Stimulated activated CD8-positive, alpha-beta memory T cell treated with anti-CD3 and anti-CD28 coated beads, Interleukin-4, amount 100 ng/mL, for 1 hour (primary cell): ENCODE measurements around the gene CTBP1.

Experiments used
- DNase-seq, 2 donors: peaks; one replicate each; pipeline ENCODE4 v3.0.0-alpha.2; 2020; ENCODE audit warnings: low read depth in 2 of 2, low spot score in 1 of 2

Gene CTBP1

GRCh38 chr4:1199556-1200331 lies 49.2 kb downstream of the CTBP1 start:
- DNase-seq = no peak

- DNase-seq = no peak
Observed at GRCh38 chr4:1198098-1198844, 50.7 kb downstream of the CTBP1 start.

GRCh38 chr4:1196421-1197183 lies 52.3 kb downstream of the CTBP1 start:
- DNase-seq = no peak

GRCh38 chr4:1195891-1196401 lies 53.0 kb downstream of the CTBP1 start:
- DNase-seq = no peak

GRCh38 chr4:1195109-1195671 lies 53.7 kb downstream of the CTBP1 start:
- no peak for DNase-seq

GRCh38 chr4:1194010-1194900 lies 54.7 kb downstream of the CTBP1 start:
- DNase-seq = no peak

- no peak for DNase-seq
Observed at GRCh38 chr4:1193206-1194009, 55.5 kb downstream of the CTBP1 start.

GRCh38 chr4:1192493-1193205 lies 56.3 kb downstream of the CTBP1 start:
- no peak for DNase-seq

- DNase-seq = no peak
Observed at GRCh38 chr4:1192091-1192492, 56.8 kb downstream of the CTBP1 start.

GRCh38 chr4:1191621-1192020 lies 57.3 kb downstream of the CTBP1 start:
- no peak for DNase-seq

GRCh38 chr4:1187182-1187581 lies 61.7 kb downstream of the CTBP1 start:
- DNase-seq = no peak

- DNase-seq = no peak
Observed at GRCh38 chr4:1183985-1184773, 64.8 kb downstream of the CTBP1 start.

- no peak for DNase-seq
Observed at GRCh38 chr4:1182313-1182712, 66.6 kb downstream of the CTBP1 start.

GRCh38 chr4:1180663-1181062 lies 68.3 kb downstream of the CTBP1 start:
- DNase-seq = no peak

- no peak for DNase-seq
Observed at GRCh38 chr4:1179976-1180375, 69.0 kb downstream of the CTBP1 start.

- no peak for DNase-seq
Observed at GRCh38 chr4:1179089-1179441, 69.9 kb downstream of the CTBP1 start.

- DNase-seq = no peak
Observed at GRCh38 chr4:1178300-1179088, 70.4 kb downstream of the CTBP1 start.
